ENCODE data around the gene TRIM24. TPM values are rescaled to one million over a fixed set of nuclear protein-coding genes. Genes with fewer than 3 reads are reported as not detected.
A peak's percentile ranks its signal among the peaks of the same experiment; 100 is the strongest.

TRIM24 gene
- total and polyA plus RNA-seq, 10 of the 15 experiments (the other 5 are each of a cell fraction or from before 2014, with no cell fraction given), result 4.6 to 23.5 (median 13.6) TPM

DNA sequence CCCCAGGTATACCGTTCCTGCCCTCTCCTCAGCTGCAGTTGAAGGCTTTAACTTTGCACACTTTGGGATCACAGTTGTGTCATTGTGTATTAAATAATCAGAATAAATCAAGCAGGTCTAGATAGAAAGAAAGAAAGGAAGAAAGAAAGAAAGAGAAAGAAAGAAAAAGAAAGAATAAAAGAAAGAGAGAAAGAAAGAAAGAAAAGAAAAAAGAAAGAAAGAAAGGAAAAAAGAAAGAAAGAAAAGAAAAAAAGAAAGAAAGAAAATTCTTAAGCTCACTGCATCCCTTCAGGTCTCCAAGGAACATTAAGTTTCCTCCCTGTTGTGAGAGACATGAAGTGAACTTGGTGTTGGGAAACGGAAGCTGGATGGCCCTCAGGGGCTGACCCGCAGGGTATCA, 17.2 kb upstream of the TRIM24 start (continued):
- TF ChIP-seq, protein P1, sequence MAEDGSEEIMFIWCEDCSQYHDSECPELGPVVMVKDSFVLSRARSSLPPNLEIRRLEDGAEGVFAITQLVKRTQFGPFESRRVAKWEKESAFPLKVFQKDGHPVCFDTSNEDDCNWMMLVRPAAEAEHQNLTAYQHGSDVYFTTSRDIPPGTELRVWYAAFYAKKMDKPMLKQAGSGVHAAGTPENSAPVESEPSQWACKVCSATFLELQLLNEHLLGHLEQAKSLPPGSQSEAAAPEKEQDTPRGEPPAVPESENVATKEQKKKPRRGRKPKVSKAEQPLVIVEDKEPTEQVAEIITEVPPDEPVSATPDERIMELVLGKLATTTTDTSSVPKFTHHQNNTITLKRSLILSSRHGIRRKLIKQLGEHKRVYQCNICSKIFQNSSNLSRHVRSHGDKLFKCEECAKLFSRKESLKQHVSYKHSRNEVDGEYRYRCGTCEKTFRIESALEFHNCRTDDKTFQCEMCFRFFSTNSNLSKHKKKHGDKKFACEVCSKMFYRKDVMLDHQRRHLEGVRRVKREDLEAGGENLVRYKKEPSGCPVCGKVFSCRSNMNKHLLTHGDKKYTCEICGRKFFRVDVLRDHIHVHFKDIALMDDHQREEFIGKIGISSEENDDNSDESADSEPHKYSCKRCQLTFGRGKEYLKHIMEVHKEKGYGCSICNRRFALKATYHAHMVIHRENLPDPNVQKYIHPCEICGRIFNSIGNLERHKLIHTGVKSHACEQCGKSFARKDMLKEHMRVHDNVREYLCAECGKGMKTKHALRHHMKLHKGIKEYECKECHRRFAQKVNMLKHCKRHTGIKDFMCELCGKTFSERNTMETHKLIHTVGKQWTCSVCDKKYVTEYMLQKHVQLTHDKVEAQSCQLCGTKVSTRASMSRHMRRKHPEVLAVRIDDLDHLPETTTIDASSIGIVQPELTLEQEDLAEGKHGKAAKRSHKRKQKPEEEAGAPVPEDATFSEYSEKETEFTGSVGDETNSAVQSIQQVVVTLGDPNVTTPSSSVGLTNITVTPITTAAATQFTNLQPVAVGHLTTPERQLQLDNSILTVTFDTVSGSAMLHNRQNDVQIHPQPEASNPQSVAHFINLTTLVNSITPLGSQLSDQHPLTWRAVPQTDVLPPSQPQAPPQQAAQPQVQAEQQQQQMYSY (CRISPR knock-in tag; IDR thresholded peaks at IDR 0.05), result no peak
- no peak for TF ChIP-seq DPF2 (IDR thresholded peaks at IDR 0.05)

DNA sequence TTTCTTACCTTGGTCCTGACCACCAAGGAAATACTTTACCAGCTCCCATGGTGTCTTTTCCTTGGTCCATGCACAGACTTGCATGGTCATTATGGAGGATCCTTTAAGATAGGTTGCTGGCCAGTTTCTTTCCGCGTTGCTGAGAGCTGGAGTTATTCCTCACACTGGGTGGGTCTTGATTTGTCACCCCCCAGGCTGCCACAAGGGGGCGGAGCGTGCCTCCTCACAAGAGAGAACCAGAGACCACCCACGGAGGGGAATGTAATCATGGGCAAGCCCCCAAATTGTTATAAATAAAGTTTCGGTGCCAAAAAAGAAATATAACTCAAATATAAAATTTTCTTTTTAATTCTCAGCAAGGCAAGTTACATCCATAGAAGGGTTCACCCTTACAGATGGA, 10.5 kb upstream of the TRIM24 start:
- H3K79me2 ChIP-seq (ENCODE audit: control insufficient read depth, insufficient read depth, low read length), result no peaks in the 10 kb centered on the region
- no peak overlapping the region for H3K27ac ChIP-seq (ENCODE audit: control insufficient read depth, insufficient read depth)
- no peak overlapping the region for H3K9ac ChIP-seq (ENCODE audit: control insufficient read depth, insufficient read depth, low read length)
- H3K4me1 ChIP-seq (ENCODE audit: control insufficient read depth, insufficient read depth, low read length), result no peaks in the 10 kb centered on the region
- intact Hi-C loops (cut with micrococcal nuclease; ENCODE audit: unreplicated experiment) (loop anchor here (1.0 to 5.0 kb wide), 2 partner anchors 289 to 418 kb away; no protein-coding TSS in a partner anchor), in situ Hi-C loops (cut with MboI) (loop anchor here (5.0 kb wide), 1 partner anchor 288 kb away; no protein-coding TSS in a partner anchor)
- H3K4me3 ChIP-seq, result no peak overlapping the region
- H4K20me1 ChIP-seq (ENCODE audit: control insufficient read depth, insufficient read depth), result no peaks in the 10 kb centered on the region
- no TSS peak for BruUV-seq (replicated peaks)
- no peaks in the 10 kb centered on the region for H3K27me3 ChIP-seq (replicated peaks in 1 of 2; ENCODE audit: control insufficient read depth in 2 of 2, insufficient read depth in 2 of 2, low read length in 1 of 2)
- H2AFZ ChIP-seq (ENCODE audit: control insufficient read depth, low read depth, low read length), result no peak overlapping the region
- 26% methylated on average over 6 of the region's 6 CpGs for WGBS (ENCODE audit: insufficient coverage, insufficient replicate concordance, low lambda C conversion rate, missing lambda C conversion rate)
- ChIA-PET RAD21 (ENCODE audit: unreplicated experiment) (interaction anchor here (1.0 kb wide), 1 partner anchor 289 kb away, joined by 5 read pairs; no protein-coding TSS in a partner anchor), SMC1A (ENCODE audit: uncharacterized antibody, unreplicated experiment) (interaction anchor here (0.6 to 3.9 kb wide), 3 partner anchors 10 to 289 kb away, joined by 3 to 13 read pairs (median 5); no protein-coding TSS in a partner anchor), POLR2A (no interaction called here), CTCF (interaction anchor here (3.4 to 3.7 kb wide), 2 partner anchors 289 kb away, joined by 20 read pairs; no protein-coding TSS in a partner anchor)
- DNase-seq (ENCODE audit: low read depth, low spot score) (no peak), ATAC-seq (peak; percentile 54), FAIRE-seq (no peak)
- H3K9me3 ChIP-seq (replicated peaks; ENCODE audit: control insufficient read depth, insufficient read depth, low read length), result no peaks in the 10 kb centered on the region; the same call in 2 of the 3 replicates
- H3K4me2 ChIP-seq (ENCODE audit: control insufficient read depth, insufficient read depth), result no peak overlapping the region
- H3K36me3 ChIP-seq (ENCODE audit: control insufficient read depth in 2 of 2, insufficient read depth in 2 of 2, low read length in 1 of 2), result no peaks in the 10 kb centered on the region
- TF ChIP-seq, protein P2, sequence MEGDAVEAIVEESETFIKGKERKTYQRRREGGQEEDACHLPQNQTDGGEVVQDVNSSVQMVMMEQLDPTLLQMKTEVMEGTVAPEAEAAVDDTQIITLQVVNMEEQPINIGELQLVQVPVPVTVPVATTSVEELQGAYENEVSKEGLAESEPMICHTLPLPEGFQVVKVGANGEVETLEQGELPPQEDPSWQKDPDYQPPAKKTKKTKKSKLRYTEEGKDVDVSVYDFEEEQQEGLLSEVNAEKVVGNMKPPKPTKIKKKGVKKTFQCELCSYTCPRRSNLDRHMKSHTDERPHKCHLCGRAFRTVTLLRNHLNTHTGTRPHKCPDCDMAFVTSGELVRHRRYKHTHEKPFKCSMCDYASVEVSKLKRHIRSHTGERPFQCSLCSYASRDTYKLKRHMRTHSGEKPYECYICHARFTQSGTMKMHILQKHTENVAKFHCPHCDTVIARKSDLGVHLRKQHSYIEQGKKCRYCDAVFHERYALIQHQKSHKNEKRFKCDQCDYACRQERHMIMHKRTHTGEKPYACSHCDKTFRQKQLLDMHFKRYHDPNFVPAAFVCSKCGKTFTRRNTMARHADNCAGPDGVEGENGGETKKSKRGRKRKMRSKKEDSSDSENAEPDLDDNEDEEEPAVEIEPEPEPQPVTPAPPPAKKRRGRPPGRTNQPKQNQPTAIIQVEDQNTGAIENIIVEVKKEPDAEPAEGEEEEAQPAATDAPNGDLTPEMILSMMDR (IDR thresholded peaks at IDR 0.05 in 2 of 3, conservative IDR thresholded peaks at IDR 0.05 in 1 of 3; ENCODE audit: control insufficient read depth in 2 of 3, extremely low read depth in 1 of 3, insufficient read depth in 1 of 3, low read depth in 3 of 3, low read length in 3 of 3), result peak; percentile 31 to 69 (median 55)
- TF ChIP-seq, protein P3, sequence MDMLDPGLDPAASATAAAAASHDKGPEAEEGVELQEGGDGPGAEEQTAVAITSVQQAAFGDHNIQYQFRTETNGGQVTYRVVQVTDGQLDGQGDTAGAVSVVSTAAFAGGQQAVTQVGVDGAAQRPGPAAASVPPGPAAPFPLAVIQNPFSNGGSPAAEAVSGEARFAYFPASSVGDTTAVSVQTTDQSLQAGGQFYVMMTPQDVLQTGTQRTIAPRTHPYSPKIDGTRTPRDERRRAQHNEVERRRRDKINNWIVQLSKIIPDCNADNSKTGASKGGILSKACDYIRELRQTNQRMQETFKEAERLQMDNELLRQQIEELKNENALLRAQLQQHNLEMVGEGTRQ (IDR thresholded peaks at IDR 0.05; ENCODE audit: borderline replicate concordance, low read depth, low read length), result no peak
- TF ChIP-seq ZNF622 (IDR thresholded peaks at IDR 0.05) (no peak), MXI1 (IDR thresholded peaks at IDR 0.05; ENCODE audit: low read depth, low read length) (no peak), RAD21 (IDR thresholded peaks at IDR 0.05; ENCODE audit: insufficient read depth, low read depth, low read length) (peak; percentile 60), SMC3 (IDR thresholded peaks at IDR 0.05; ENCODE audit: borderline replicate concordance, low read length) (peak; percentile 50; the same call in 1 of the 2 replicates), ZNF24 (IDR thresholded peaks at IDR 0.05) (no peak), ZZZ3 (IDR thresholded peaks at IDR 0.05; ENCODE audit: control insufficient read depth, insufficient read length, low read depth) (no peak)

All from GM12878 (cell line).